K562 (cell line): ENCODE measurements around the gene SUOX. TPM values are rescaled to one million over a fixed set of nuclear protein-coding genes. Genes with fewer than 3 reads are reported as not detected.

Experiments
- ATAC-seq: fragments of 200-7000 bp; cut with Tn5 transposase; 3 replicates; pipeline ENCODE4 v1.9.1; 2020; ENCODE audit warnings: moderate library complexity
- BruUV-seq: library from RNA; stranded (reverse); fragments of 400-500 nt; replicated peaks from 2 replicates; lab custom pipeline; 2021; lab: Mats Ljungman, UMichigan
- CTCF ChIA-PET: fragments of 300-600 bp; formaldehyde crosslinking; extraction: SDS; loops from one replicate; lab custom pipeline; 2021; ENCODE audit warnings: low intra/inter-chr PET ratio; lab: Yijun Ruan, JAX
- POLR2A ChIA-PET: fragments of 300-600, 350-650 bp; sonication (Branson Sonifier 250); formaldehyde crosslinking; extraction: SDS; loops from one replicate; lab custom pipeline; 2021; ENCODE audit warnings: antibody characterized with exemption, inconsistent platforms; lab: Yijun Ruan, JAX
- DNase-seq, 4 experiments: peaks; one replicate each; pipeline versions ENCODE4 v3.0.0 to v3.0.0-alpha.2; 2011 to 2018; ENCODE audit warnings: low spot score in 3 of 4, mixed read lengths in 3 of 4; ENCODE audit errors: extremely low read depth in 1 of 4
- FAIRE-seq: peaks from 2 replicates; lab custom pipeline; 2011; peaks lifted over from hg19 to GRCh38; lab: Jason Lieb, UNC
- H2AFZ ChIP-seq: 2 replicates; pipeline ENCODE4 v1.6.0; 2011; ENCODE audit warnings: low read depth, low read length, control low read depth, inconsistent platforms
- H3K27ac ChIP-seq: fragments of 200-600 bp; 3 replicates; pipeline ENCODE4 v1.8.0; 2011; ENCODE audit warnings: low read depth, mild to moderate bottlenecking, control low read depth, inconsistent platforms, low read length, moderate library complexity, mixed read lengths; ENCODE audit errors: extremely low read depth
- H3K27me3 ChIP-seq, 2 experiments: fragments of 300-600 bp in 1 of 2; 2 replicates in 1 of 2; 3 replicates in 1 of 2; pipeline versions ENCODE4 v1.6.0 to v1.8.0; 2011; ENCODE audit warnings: inconsistent platforms in 2 of 2, low read length in 2 of 2, mild to moderate bottlenecking in 1 of 2, mixed read lengths in 1 of 2, moderate library complexity in 1 of 2; ENCODE audit not compliant: control insufficient read depth in 2 of 2, insufficient read depth in 2 of 2
- H3K36me3 ChIP-seq: fragments of 300-600 bp; 3 replicates; pipeline ENCODE4 v1.8.0; 2011; ENCODE audit warnings: mild to moderate bottlenecking, low read length, inconsistent platforms; ENCODE audit not compliant: control insufficient read depth, insufficient read depth
- H3K4me1 ChIP-seq, 2 experiments: fragments of 200-600 bp in 1 of 2; replicated peaks in 1 of 2; 2 replicates in 1 of 2; 3 replicates in 1 of 2; pipeline versions ENCODE4 v1.5.1 to v1.8.0; 2011; ENCODE audit warnings: inconsistent platforms in 2 of 2, low read length in 2 of 2, mild to moderate bottlenecking in 1 of 2, mixed read lengths in 1 of 2, moderate library complexity in 1 of 2; ENCODE audit not compliant: control insufficient read depth in 2 of 2, insufficient read depth in 2 of 2
- H3K4me2 ChIP-seq: 2 replicates; pipeline ENCODE4 v1.6.1; 2011; ENCODE audit warnings: low read length, control low read depth, inconsistent platforms, mixed read lengths; ENCODE audit not compliant: insufficient read depth
- H3K4me3 ChIP-seq: fragments of 200-600 bp; sonication (generic), shearing (Covaris generic); 2 replicates; pipeline ENCODE4 v1.5.1; 2016; ENCODE audit warnings: control low read depth, inconsistent platforms
- H3K79me2 ChIP-seq: fragments of 200-600 bp; 3 replicates; pipeline ENCODE4 v1.8.0; 2011; ENCODE audit warnings: low read length, inconsistent platforms; ENCODE audit not compliant: control insufficient read depth, insufficient read depth
- H3K9ac ChIP-seq, 2 experiments: 2 replicates each; pipeline versions ENCODE4 v1.6.0 to v1.6.1; 2011; ENCODE audit warnings: low read depth in 2 of 2, low read length in 2 of 2, control low read depth in 1 of 2, inconsistent platforms in 1 of 2, mild to moderate bottlenecking in 1 of 2, mixed read lengths in 1 of 2; ENCODE audit not compliant: insufficient read depth in 1 of 2
- H3K9me1 ChIP-seq: one replicate; pipeline ENCODE4 v1.6.0; 2011; ENCODE audit warnings: inconsistent platforms, mild to moderate bottlenecking, low read length, moderate library complexity; ENCODE audit not compliant: control insufficient read depth, insufficient read depth
- H3K9me3 ChIP-seq: replicated peaks from 2 replicates; pipeline ENCODE4 v1.5.1; 2011; ENCODE audit warnings: low read depth, low read length, inconsistent platforms; ENCODE audit not compliant: control insufficient read depth, insufficient read depth
- H4K20me1 ChIP-seq: replicated peaks from 2 replicates; pipeline ENCODE4 v1.6.1; 2011; ENCODE audit warnings: low read length, inconsistent platforms, mixed read lengths; ENCODE audit not compliant: control insufficient read depth, insufficient read depth
- ADNP ChIP-seq: fragments of 200-800 bp; sonication (Bioruptor generic); IDR thresholded peaks from 2 replicates; pipeline ENCODE4 v1.6.1; 2016; ENCODE audit warnings: missing genetic modification characterization, missing compliant biosample characterization
- BACH1 ChIP-seq: fragments of 200-800 bp; sonication (Bioruptor generic); IDR thresholded peaks from 2 replicates; pipeline ENCODE4 v1.6.1; 2016; ENCODE audit warnings: missing genetic modification characterization, missing compliant biosample characterization
- BRD9 ChIP-seq: fragments of 450-650 bp; IDR thresholded peaks from 2 replicates; pipeline ENCODE4 v1.6.1; 2018; ENCODE audit warnings: low read depth; ENCODE audit not compliant: partially characterized antibody
- ILK ChIP-seq: fragments of 450-650 bp; IDR thresholded peaks from 2 replicates; pipeline ENCODE4 v1.6.1; 2016; ENCODE audit warnings: missing genetic modification characterization, low read depth, mild to moderate bottlenecking, missing compliant biosample characterization, moderate library complexity, borderline replicate concordance
- NBN ChIP-seq: fragments of 450-650 bp; IDR thresholded peaks from 2 replicates; pipeline ENCODE4 v1.6.1; 2016; ENCODE audit warnings: low read depth, mild to moderate bottlenecking
- WGBS: fragments of 100-300 bp; shearing (Covaris generic); methylation state at CpG from one replicate; pipeline ENCODE4 v1.1.6; 2016; ENCODE audit warnings: low coverage, mixed read lengths; ENCODE audit not compliant: insufficient coverage; ENCODE audit errors: missing lambda C conversion rate; 5-methylcytosine and 5-hydroxymethylcytosine counted together
- in situ Hi-C: fragments of 300-500 bp; cut with MboI; formaldehyde crosslinking; loops from 4 replicates; pipeline ENCODE4 v1.15.0; 2018; ENCODE audit warnings: inconsistent platforms, mixed read lengths
- intact Hi-C: fragments of 100-400 bp; cut with micrococcal nuclease; formaldehyde crosslinking; loops from 2 replicates; pipeline ENCODE4 v1.14.2; 2022
- polyA plus RNA-seq, 8 experiments: library from polyadenylated mRNA; depleted of rRNA in 4 of 8; stranded (reverse) in 5 of 8; unstranded in 3 of 8; fragments of >200 nt; fragmentation: Nextera tagmentation in 2 of 8; fragmentation: Illumina TruSeq in 1 of 8; extraction: Ambion mirVana in 2 of 8; extraction: Trizol in 1 of 8; gene quantifications; 2 replicates each; pipeline versions ENCODE4 v1.2.1 to v1.2.3, GENCODE V29; 2011 to 2014; ENCODE audit warnings: inconsistent platforms in 1 of 8, missing spikeins in 1 of 8
- total RNA-seq, 7 experiments: library from RNA; depleted of rRNA in 6 of 7; stranded (reverse); fragments of >200 nt in 6 of 7; fragmentation: Illumina TruSeq in 2 of 7; extraction: Trizol in 2 of 7; gene quantifications; 2 replicates each; pipeline versions ENCODE4 v1.2.1 to v1.2.3, GENCODE V29; 2011 to 2021; ENCODE audit warnings: low replicate concordance in 1 of 7

Gene SUOX
- total and polyA plus RNA-seq, 9 of the 15 experiments (the other 6 are each of a cell fraction or from before 2014, with no cell fraction given): 9.2 to 39.7 (median 25.4) TPM

GRCh38 chr12:56040151-56040550 lies 43.1 kb downstream of the SUOX start:
- H3K9me3 ChIP-seq: no peaks in the 10 kb centered on the region
- H3K4me1 ChIP-seq: peaks cover 3 to 22% of the 10 kb centered on the region in 2 experiments; a peak in 3 of 5 replicates
- peak overlapping the region; percentile 31 to 60; a peak in 2 of 4 replicates for H3K9ac ChIP-seq
- in situ Hi-C loops: no loop called here
- ChIA-PET POLR2A (interaction anchor here (1.0 to 1.9 kb wide), 7 partner anchors 11 to 301 kb away, joined by 3 to 6 read pairs (median 4); partner anchors contain the start of gene SUOX), CTCF (interaction anchor here (2.1 to 2.3 kb wide), 2 partner anchors 44 to 301 kb away, joined by 10 to 20 read pairs; partner anchors contain the start of gene SUOX)
- no peak overlapping the region for H3K4me2 ChIP-seq
- no peak overlapping the region for H3K4me3 ChIP-seq
- no peak for TF ChIP-seq ILK (tag)
- TF ChIP-seq ADNP: 0 out of 2 replicates have a peak, but pooled peaks have one; percentile 2
- peaks cover 27% of the 10 kb centered on the region for H3K79me2 ChIP-seq
- H2AFZ ChIP-seq: no peak overlapping the region
- no peaks in the 10 kb centered on the region; the same call in 1 of the 2 replicates for H4K20me1 ChIP-seq
- FAIRE-seq (no peak), ATAC-seq (no peak), DNase-seq (no peak)
- H3K36me3 ChIP-seq: peaks cover 57% of the 10 kb centered on the region
- BruUV-seq: no TSS peak
- no CpG with 5 or more reads among the region's 1 CpG for WGBS
- H3K27me3 ChIP-seq: no peaks in the 10 kb centered on the region
- no peak overlapping the region for H3K27ac ChIP-seq
- intact Hi-C loops: loop anchor here (2.0 to 10.0 kb wide), 4 partner anchors 99 to 213 kb away; partner anchors contain the start of genes DNAJC14, NABP2, PYM1 and RNF41
- H3K9me1 ChIP-seq: no peaks in the 10 kb centered on the region

- Histone ChIP-seq H3K4me1 (peaks cover 6 to 22% of the 10 kb centered on the region in 2 experiments; a peak in 3 of 5 replicates), H3K79me2 (peaks cover 27% of the 10 kb centered on the region), H3K27me3 (no peaks in the 10 kb centered on the region), H3K27ac (peak overlapping the region; percentile 74), H3K4me2 (peak overlapping the region; percentile 93), H2AFZ (peak overlapping the region; percentile 90), H3K4me3 (peak overlapping the region; percentile 38), H3K36me3 (peaks cover 54% of the 10 kb centered on the region), H3K9me1 (no peaks in the 10 kb centered on the region), H4K20me1 (no peaks in the 10 kb centered on the region; the same call in 1 of the 2 replicates), H3K9ac (peak overlapping the region in 1 of 2 experiments; percentile 60; a peak in 2 of 4 replicates), H3K9me3 (no peaks in the 10 kb centered on the region)
- TSS peak; percentile 94 for BruUV-seq
- no peak for DNase-seq
- ATAC-seq: peak; percentile 23
- intact Hi-C loops (loop anchor here (1.0 to 10.0 kb wide), 6 partner anchors 44 to 303 kb away; partner anchors contain the start of genes DNAJC14, NABP2, PYM1 and RNF41), in situ Hi-C loops (no loop called here)
- POLR2A ChIA-PET: interaction anchor here (0.6 to 1.6 kb wide), 11 partner anchors 12 to 302 kb away, joined by 3 to 5 read pairs (median 3); partner anchors contain the start of genes ORMDL2, SARNP and SUOX
- CTCF ChIA-PET: interaction anchor here (2.1 to 2.3 kb wide), 2 partner anchors 45 to 302 kb away, joined by 10 to 20 read pairs; partner anchors contain the start of gene SUOX
- FAIRE-seq: no peak
- WGBS: 14% methylated on average over 14 of the region's 14 CpGs
- peak; percentile 22 for TF ChIP-seq BRD9
- 0 out of 2 replicates have a peak, but pooled peaks have one; percentile 16 for TF ChIP-seq BACH1 (tag)
- peak; percentile 7; the same call in 1 of the 2 replicates for TF ChIP-seq NBN
Measured at GRCh38 chr12:56040963-56041551, 44.0 kb downstream of the SUOX start.
